H54 (cell line): ENCODE measurements around the gene TSC22D1.

Source experiments
- DNase-seq: peaks from one replicate; pipeline ENCODE4 v3.0.0; 2011; ENCODE audit warnings: low spot score, mixed read lengths; ENCODE audit not compliant: insufficient read length
- FAIRE-seq: peaks from 3 replicates; lab custom pipeline; 2011; peaks lifted over from hg19 to GRCh38; lab: Jason Lieb, UNC
- POLR2A ChIP-seq: IDR thresholded peaks from 2 replicates; pipeline ENCODE4 v1.6.1; 2011; ENCODE audit warnings: low read depth, mild to moderate bottlenecking, low read length

TSC22D1 gene

GRCh38 chr13:44402899-44403445, 173.2 kb downstream of the TSC22D1 start:
- no peak for TF ChIP-seq POLR2A
- FAIRE-seq (no peak), DNase-seq (no peak)

GRCh38 chr13:44401577-44401976, 174.6 kb downstream of the TSC22D1 start:
- TF ChIP-seq POLR2A, result no peak
- no peak for FAIRE-seq

DNA sequence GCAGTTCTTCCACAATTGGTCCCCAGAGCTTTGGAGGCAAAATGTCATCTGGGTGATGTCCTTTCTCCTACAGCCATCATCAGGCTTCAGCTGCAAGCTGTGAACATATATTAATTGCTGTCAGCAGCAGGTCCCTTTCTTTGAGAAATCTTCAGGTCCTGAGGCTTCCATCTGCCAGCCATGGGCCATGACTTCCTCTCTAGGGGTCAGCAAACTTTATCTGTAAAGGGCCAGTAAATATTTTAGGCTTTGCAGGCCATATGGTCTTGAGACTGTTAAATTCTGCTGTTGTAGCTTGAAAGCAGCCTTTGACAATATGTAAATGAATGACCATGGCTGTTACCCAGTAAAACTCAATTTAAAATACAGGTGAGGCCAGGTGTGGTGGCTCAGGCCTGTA, 175.4 kb downstream of the TSC22D1 start:
- no peak for FAIRE-seq
- no peak for TF ChIP-seq POLR2A
- no peak for DNase-seq

More at GRCh38 chr13:44401577-44401976, 174.6 kb downstream of the TSC22D1 start:
- DNase-seq, result no peak

DNA sequence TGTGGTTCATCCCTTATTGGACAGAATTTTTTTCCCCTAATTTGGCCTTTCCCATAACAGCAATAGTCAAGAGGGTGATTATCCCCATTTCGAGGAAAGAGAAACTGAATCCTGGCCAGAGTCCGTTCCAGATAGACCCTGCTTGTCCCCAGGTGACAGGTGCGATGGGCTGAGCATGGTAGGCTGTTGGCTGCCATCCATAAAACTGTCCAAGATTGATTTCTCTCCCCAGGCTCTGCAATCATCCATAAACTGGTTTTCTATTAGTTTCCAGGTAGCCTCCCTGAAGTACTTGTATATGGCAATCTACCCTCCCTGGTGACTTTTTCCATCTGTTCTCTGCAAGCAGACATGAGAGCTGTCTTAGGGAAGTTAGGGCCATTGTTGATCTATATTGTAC, 177.1 kb downstream of the TSC22D1 start:
- no peak for DNase-seq
- no peak for FAIRE-seq
- no peak for TF ChIP-seq POLR2A

DNA sequence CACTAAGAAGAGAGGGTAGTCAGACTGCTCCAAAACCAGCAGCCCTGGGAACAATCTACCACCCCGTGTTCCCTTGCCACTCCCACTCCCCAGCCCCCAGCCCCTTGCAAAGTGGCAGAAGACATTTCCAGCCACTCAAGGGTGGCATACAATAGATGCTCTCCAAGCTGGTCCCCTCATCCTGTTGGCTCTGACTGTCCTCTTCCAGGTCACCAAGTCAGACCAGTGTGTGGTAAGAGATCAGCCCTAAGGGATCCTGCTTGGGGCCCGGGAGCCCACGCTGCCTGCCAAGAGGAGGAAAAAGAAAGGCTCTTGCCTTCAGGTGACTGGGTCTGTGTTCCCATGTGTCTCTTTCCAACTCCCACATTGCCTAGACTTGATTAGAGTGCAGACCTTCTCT, 177.5 kb downstream of the TSC22D1 start:
- DNase-seq (no peak), FAIRE-seq (no peak)

DNA sequence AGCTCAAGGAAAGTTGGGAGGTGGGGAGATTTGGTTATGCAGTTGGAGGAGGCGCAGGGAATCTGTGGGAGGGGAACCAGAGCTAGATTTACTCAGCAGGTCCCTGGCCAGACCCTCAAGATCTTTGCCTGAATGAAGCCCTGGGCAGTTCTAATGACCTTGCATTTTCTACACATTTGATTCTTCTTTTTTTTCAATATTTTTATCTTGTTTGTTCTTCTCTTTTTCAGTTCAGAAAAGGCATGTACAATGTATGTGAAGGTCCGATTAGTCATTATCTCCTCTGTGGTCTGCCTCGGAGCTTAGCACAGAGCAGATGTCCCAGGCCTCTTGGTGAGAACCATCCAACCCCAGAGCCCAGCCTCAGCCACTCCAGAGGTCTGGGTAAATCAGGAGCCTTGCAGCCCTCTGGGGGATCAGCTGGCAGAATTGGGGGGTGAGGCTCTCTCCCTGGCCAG, 178.3 kb downstream of the TSC22D1 start:
- DNase-seq (no peak), FAIRE-seq (no peak)
- no peak for TF ChIP-seq POLR2A

More for the DNA sequence above, 177.5 kb downstream of the TSC22D1 start:
- TF ChIP-seq POLR2A, result no peak

- FAIRE-seq (no peak), DNase-seq (no peak)
- no peak for TF ChIP-seq POLR2A
These were observed 179.2 kb downstream of the TSC22D1 start for GRCh38 chr13:44396701-44397580.

DNA sequence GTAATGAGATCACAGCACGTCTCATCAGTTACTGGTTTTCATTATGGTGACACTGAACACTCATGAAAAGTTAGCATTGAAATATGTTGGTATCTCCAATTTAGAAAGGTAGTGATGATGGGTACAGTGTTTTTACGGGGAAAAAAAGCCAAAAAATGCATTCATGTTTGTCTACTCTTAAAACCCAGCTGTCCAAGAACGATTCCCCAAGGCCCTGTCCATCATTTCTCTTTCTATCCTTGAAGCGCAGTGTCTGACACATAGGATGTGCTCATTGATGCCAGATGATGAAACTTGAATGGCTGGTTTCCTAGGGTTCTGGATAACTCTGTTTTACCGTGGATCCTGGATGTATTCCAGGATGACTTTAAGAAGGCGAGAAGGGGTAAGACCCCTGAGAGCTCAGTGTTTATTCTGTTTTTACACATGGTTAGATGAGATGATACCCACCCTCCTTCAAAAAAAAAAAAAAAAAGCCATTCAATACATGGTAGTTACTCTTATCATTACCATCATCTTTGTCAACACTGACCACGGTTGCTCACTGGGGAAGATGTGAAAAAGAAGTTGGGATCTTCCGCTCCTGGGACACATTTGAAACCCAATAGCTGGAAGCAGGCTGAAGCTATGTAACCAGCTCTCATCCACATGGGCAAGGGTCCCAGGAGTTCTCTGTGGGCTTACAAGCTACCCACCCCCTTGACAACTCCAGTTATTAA, 180.0 kb downstream of the TSC22D1 start:
- FAIRE-seq (no peak), DNase-seq (no peak)
- TF ChIP-seq POLR2A, result no peak

- no peak for TF ChIP-seq POLR2A
- FAIRE-seq (no peak), DNase-seq (no peak)
These were observed 181.5 kb downstream of the TSC22D1 start for GRCh38 chr13:44394658-44395057.

GRCh38 chr13:44393391-44393790, 182.7 kb downstream of the TSC22D1 start:
- DNase-seq (no peak), FAIRE-seq (no peak)
- no peak for TF ChIP-seq POLR2A

GRCh38 chr13:44389876-44390275, 186.3 kb downstream of the TSC22D1 start:
- no peak for TF ChIP-seq POLR2A
- FAIRE-seq, result no peak
- no peak for DNase-seq

- no peak for TF ChIP-seq POLR2A
- DNase-seq (no peak), FAIRE-seq (no peak)
These were observed 187.0 kb downstream of the TSC22D1 start for GRCh38 chr13:44389060-44389666.

DNA sequence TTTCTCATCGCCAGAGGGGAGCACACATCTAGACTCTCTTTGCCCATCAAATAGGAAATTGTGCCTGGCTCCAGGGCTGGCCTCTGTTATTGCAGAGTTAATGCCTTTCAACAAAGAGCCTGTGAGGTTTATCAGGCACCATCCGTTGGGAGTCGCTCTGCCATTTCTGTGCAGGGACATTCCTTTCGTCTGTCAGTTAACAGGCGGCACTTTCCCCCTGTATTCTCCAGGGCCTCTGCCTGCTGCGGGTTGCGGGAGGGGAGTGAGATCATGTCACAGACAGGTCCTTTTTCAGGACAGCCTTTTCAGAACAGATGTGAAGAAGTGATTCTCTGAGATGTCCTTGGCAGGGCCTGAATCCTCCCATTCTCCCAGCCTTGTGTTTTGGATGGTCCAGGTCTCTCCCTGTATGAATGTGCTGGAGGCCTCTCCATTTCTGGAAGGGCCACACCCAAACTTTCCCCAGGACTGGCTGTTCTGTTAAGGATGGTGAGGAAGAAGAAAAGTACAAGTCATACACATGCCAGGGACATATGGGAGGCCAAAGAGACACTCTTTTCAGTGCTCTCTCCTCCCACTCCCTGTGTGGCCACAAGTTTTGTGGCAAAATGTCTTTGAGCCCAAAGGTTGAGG, 187.6 kb downstream of the TSC22D1 start:
- no peak for TF ChIP-seq POLR2A
- no peak for FAIRE-seq
- DNase-seq, result no peak
